ENCODE data around the gene CDR2L. TPM values are rescaled to one million over a fixed set of nuclear protein-coding genes. Genes with fewer than 3 reads are reported as not detected.

CDR2L gene
- total and polyA plus RNA-seq, 7 donors = 2.4 to 16.9 (median 9.3) TPM

- 2% methylated on average over 76 of the region's 76 CpGs for WGBS, 2 donors
- peak overlapping the region; percentile 53 to 95 (median 84) for H3K4me3 ChIP-seq
- DNase-seq = peak; percentile 95
- peaks cover 0 to 31% (median 23%) of the 10 kb centered on the region in 4 donors for H3K4me1 ChIP-seq
- intact Hi-C loops (cut with DNase I) = loop anchor here (1.0 to 5.0 kb wide), 3 partner anchors 24 to 59 kb away; partner anchors contain the start of genes ATP5PD, KCTD2 and MRPL58
- peak overlapping the region; percentile 91 to 98 (median 96) for H3K27ac ChIP-seq
- no peaks in the 10 kb centered on the region for H3K36me3 ChIP-seq
- TF ChIP-seq POLR2A (IDR thresholded peaks at IDR 0.05) (peak in 1 of 2 donors; percentile 51), POLR2AphosphoS5 (IDR thresholded peaks at IDR 0.05) (peak; percentile 40 to 77 (median 64)), EP300 (IDR thresholded peaks at IDR 0.05) (no peak)
- TF ChIP-seq, protein P1, sequence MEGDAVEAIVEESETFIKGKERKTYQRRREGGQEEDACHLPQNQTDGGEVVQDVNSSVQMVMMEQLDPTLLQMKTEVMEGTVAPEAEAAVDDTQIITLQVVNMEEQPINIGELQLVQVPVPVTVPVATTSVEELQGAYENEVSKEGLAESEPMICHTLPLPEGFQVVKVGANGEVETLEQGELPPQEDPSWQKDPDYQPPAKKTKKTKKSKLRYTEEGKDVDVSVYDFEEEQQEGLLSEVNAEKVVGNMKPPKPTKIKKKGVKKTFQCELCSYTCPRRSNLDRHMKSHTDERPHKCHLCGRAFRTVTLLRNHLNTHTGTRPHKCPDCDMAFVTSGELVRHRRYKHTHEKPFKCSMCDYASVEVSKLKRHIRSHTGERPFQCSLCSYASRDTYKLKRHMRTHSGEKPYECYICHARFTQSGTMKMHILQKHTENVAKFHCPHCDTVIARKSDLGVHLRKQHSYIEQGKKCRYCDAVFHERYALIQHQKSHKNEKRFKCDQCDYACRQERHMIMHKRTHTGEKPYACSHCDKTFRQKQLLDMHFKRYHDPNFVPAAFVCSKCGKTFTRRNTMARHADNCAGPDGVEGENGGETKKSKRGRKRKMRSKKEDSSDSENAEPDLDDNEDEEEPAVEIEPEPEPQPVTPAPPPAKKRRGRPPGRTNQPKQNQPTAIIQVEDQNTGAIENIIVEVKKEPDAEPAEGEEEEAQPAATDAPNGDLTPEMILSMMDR (IDR thresholded peaks at IDR 0.05) = peak in 3 of 4 experiments; percentile 35 to 55 (median 40)
- H3K9me3 ChIP-seq = no peaks in the 10 kb centered on the region
- H3K27me3 ChIP-seq = no peaks in the 10 kb centered on the region
Observed at GRCh38 chr17:74987909-74988711, 678 bp downstream of the CDR2L start.

DNA sequence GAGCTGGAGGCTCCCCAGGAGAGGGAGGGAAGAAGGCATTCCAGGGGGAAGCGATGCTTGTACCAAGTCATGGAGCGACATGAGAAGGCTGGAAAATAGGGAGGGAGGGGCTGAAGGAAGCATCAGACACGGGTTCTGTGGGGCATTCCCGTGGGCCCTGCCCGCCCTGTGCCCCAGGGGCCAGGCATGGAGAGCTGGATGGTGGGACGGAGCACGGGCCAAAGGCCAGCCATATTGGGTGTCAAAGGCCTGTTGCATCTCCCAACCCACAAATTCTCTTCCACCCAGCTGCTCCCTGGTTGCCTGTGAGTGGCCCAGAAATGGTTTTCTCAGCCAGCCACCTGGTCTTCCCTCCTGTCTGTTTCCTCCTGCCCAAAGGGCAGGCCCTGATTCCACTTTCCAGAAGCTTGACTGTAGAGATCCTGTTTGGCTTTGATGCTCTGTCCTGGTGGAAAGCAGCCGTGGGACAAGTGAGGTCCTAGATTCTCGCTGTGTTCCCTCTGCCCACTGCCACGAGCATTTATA lies 3.2 kb downstream of the CDR2L start:
- no peak for TF ChIP-seq POLR2A (IDR thresholded peaks at IDR 0.05)
- no peak for TF ChIP-seq EP300 (IDR thresholded peaks at IDR 0.05)
- TF ChIP-seq, protein P1 (IDR thresholded peaks at IDR 0.05) = no peak
- TF ChIP-seq POLR2AphosphoS5 (IDR thresholded peaks at IDR 0.05) = no peak
- Histone ChIP-seq H3K27ac (peak overlapping the region in 1 of 4 donors; percentile 96), H3K4me3 (no peak overlapping the region), H3K9me3 (no peaks in the 10 kb centered on the region), H3K4me1 (peaks cover 0 to 38% (median 26%) of the 10 kb centered on the region in 4 donors), H3K27me3 (no peaks in the 10 kb centered on the region), H3K36me3 (no peaks in the 10 kb centered on the region)
- no peak for DNase-seq
- WGBS, 2 donors = 93 to 94% methylated on average over 10 of the region's 10 CpGs
- intact Hi-C loops (cut with DNase I) = no loop called here

- H3K4me1 ChIP-seq = peaks cover 0 to 32% (median 20%) of the 10 kb centered on the region in 4 donors
- WGBS, 2 donors = 42 to 66% methylated on average over 2 of the region's 2 CpGs
- H3K36me3 ChIP-seq = no peaks in the 10 kb centered on the region
- DNase-seq = no peak
- intact Hi-C loops (cut with DNase I) = no loop called here
- H3K27ac ChIP-seq = no peak overlapping the region
- no peak overlapping the region for H3K4me3 ChIP-seq
- H3K9me3 ChIP-seq = no peaks in the 10 kb centered on the region
- TF ChIP-seq, protein P1 (IDR thresholded peaks at IDR 0.05) = no peak
- no peak for TF ChIP-seq EP300 (IDR thresholded peaks at IDR 0.05)
- TF ChIP-seq POLR2A (IDR thresholded peaks at IDR 0.05) = no peak
- no peak for TF ChIP-seq POLR2AphosphoS5 (IDR thresholded peaks at IDR 0.05)
- H3K27me3 ChIP-seq = no peaks in the 10 kb centered on the region
Observed at GRCh38 chr17:74992223-74992622, 4.8 kb downstream of the CDR2L start.

- Histone ChIP-seq H3K4me3 (no peak overlapping the region), H3K4me1 (peaks cover 0 to 26% (median 9%) of the 10 kb centered on the region in 4 donors), H3K9me3 (no peaks in the 10 kb centered on the region), H3K36me3 (peaks cover 0 to 2% (median under 1%) of the 10 kb centered on the region in 4 donors), H3K27me3 (no peaks in the 10 kb centered on the region), H3K27ac (no peak overlapping the region)
- DNase-seq = no peak
- 89 to 91% methylated on average over 7 of the region's 7 CpGs for WGBS, 2 donors
- intact Hi-C loops (cut with DNase I) = no loop called here
- TF ChIP-seq POLR2AphosphoS5 (IDR thresholded peaks at IDR 0.05) (no peak), POLR2A (IDR thresholded peaks at IDR 0.05) (no peak), EP300 (IDR thresholded peaks at IDR 0.05) (no peak)
- TF ChIP-seq, protein P1 (IDR thresholded peaks at IDR 0.05) = no peak
Observed at GRCh38 chr17:74994440-74994839, 7.0 kb downstream of the CDR2L start.
